ENCODE data around the gene GSG1L2. TPM values are rescaled to one million over a fixed set of nuclear protein-coding genes. Genes with fewer than 3 reads are reported as not detected.

Gene GSG1L2
- polyA plus RNA-seq, 1 experiment = not detected

DNA sequence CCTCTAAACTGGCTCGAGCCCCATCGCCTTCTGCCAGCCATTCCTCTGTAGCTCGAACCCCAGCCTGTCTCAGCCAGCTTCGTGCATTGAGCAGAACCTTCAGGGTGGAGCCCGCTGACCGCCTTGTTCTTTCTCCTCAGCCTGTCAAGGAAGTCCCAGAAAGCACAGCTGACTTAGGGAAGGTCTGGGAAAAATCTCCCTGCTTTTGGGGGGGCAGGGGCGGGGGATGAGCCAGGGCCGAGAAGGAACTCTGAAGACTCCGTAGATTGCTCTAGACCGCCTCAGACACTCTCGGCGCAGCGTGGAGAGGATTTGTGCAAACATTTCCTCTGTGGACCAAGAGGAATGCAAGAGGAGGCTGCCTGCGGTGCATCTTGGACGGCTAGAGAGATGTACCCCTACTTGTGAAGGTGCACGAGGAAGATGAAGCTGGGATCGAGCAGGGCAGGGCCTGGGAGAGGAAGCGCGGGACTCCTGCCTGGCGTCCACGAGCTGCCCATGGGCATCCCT, 3.8 kb upstream of the GSG1L2 start, which contains the start of gene GLP2R:
Gene GLP2R (plus strand): TSS at position 284 of the 510 bp plus-strand sequence. CDS start 140 bp downstream, at position 424.
- POLR2A ChIA-PET = no interaction called here
- no peak for DNase-seq (ENCODE audit: low read depth)
- CTCF ChIA-PET = no interaction called here
- Histone ChIP-seq H3K36me3 (ENCODE audit: control insufficient read depth, insufficient read depth, low read length) (no peaks in the 10 kb centered on the region), H3K4me3 (ENCODE audit: low read depth, low read length) (no peak within 1 kb of the TSS), H3K27me3 (ENCODE audit: control insufficient read depth, insufficient read depth, low read length) (no peaks in the 10 kb centered on the region)
- TF ChIP-seq, protein P1, sequence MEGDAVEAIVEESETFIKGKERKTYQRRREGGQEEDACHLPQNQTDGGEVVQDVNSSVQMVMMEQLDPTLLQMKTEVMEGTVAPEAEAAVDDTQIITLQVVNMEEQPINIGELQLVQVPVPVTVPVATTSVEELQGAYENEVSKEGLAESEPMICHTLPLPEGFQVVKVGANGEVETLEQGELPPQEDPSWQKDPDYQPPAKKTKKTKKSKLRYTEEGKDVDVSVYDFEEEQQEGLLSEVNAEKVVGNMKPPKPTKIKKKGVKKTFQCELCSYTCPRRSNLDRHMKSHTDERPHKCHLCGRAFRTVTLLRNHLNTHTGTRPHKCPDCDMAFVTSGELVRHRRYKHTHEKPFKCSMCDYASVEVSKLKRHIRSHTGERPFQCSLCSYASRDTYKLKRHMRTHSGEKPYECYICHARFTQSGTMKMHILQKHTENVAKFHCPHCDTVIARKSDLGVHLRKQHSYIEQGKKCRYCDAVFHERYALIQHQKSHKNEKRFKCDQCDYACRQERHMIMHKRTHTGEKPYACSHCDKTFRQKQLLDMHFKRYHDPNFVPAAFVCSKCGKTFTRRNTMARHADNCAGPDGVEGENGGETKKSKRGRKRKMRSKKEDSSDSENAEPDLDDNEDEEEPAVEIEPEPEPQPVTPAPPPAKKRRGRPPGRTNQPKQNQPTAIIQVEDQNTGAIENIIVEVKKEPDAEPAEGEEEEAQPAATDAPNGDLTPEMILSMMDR (IDR thresholded peaks at IDR 0.05; ENCODE audit: insufficient read depth, low read depth, low read length) = no peak

DNA sequence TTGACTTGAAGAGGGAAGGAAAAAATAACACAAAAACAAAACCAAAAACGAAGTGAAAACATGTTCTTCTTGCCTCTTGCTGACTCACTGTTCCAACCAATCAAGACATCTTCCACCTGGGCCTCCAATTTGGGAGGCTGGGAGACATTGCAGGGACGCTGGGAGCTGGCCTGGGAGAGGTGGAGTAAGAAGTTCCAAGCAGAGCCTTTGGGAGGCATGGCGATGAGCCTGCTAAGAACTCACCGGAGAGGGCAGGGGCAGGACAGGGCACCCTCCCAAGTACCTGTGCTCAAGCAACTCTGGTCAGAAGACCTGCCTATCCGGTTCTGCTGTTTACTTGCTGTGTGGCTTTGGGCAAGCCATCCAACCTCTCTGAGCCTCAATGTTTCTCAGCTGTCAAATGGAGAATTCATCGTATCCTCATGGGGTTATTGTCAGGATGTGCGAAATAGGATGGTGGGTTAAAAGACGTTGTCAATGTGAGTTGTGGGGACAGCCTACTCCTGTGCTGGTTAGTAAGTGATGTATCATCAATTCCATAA, 3.0 kb upstream of the GSG1L2 start:
- ChIA-PET POLR2A (no interaction called here), CTCF (no interaction called here)
- no peak for DNase-seq (ENCODE audit: low read depth)
- TF ChIP-seq, protein P1 (IDR thresholded peaks at IDR 0.05; ENCODE audit: insufficient read depth, low read depth, low read length) = no peak
- no peak overlapping the region for H3K4me3 ChIP-seq (ENCODE audit: low read depth, low read length)
- no peaks in the 10 kb centered on the region for H3K36me3 ChIP-seq (ENCODE audit: control insufficient read depth, insufficient read depth, low read length)
- no peaks in the 10 kb centered on the region for H3K27me3 ChIP-seq (ENCODE audit: control insufficient read depth, insufficient read depth, low read length)

DNA sequence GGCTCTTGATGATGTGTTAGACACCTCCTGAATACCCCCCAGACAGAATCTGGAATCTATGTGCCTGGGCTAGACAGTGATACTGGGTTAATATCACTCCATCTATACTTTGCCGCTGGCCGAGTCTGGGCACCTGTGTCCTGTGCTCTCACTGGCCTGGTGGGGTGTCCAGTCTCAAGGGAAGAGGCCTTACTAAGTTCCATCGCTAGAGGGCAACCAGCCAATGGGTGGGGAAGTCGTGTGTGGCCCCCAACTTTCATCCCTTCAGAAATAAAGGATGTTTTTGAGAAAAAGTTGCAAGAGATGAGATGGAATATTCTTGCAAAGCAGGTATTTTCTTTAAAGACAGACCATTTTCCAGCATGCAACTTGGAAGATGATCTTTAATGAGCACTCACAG, 2.2 kb upstream of the GSG1L2 start:
- ChIA-PET POLR2A (no interaction called here), CTCF (no interaction called here)
- no peaks in the 10 kb centered on the region for H3K36me3 ChIP-seq (ENCODE audit: control insufficient read depth, insufficient read depth, low read length)
- no peaks in the 10 kb centered on the region for H3K27me3 ChIP-seq (ENCODE audit: control insufficient read depth, insufficient read depth, low read length)
- TF ChIP-seq, protein P1 (IDR thresholded peaks at IDR 0.05; ENCODE audit: insufficient read depth, low read depth, low read length) = no peak
- DNase-seq (ENCODE audit: low read depth) = no peak
- H3K4me3 ChIP-seq (ENCODE audit: low read depth, low read length) = no peak overlapping the region

DNA sequence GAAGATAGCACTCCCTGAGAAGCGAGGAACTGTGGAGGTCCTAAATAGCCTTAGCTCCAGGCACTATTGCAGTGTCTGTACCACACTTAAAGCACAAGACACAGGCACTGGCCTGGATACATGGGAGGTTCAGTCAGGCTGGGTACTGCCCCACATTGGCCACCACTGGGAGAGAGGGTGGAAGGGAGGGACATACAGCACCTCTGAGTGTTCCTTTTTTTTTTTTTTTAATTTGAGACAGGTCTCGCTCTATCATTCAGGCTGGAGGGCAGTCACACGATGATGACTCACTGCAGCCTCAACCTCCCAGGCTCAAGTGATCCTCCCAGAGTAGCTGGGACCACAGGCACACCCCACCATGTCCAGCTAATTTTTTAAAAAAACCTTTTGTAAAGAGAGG, 1.4 kb downstream of the GSG1L2 start:
- Histone ChIP-seq H3K36me3 (ENCODE audit: control insufficient read depth, insufficient read depth, low read length) (no peaks in the 10 kb centered on the region), H3K27me3 (ENCODE audit: control insufficient read depth, insufficient read depth, low read length) (no peaks in the 10 kb centered on the region), H3K4me3 (ENCODE audit: low read depth, low read length) (no peak overlapping the region)
- ChIA-PET CTCF (interaction anchor here (1.4 kb wide), 1 partner anchor 11 kb away, joined by 4 read pairs; no protein-coding TSS in a partner anchor), POLR2A (no interaction called here)
- DNase-seq (ENCODE audit: low read depth) = no peak
- TF ChIP-seq, protein P1 (IDR thresholded peaks at IDR 0.05; ENCODE audit: insufficient read depth, low read depth, low read length) = no peak

DNA sequence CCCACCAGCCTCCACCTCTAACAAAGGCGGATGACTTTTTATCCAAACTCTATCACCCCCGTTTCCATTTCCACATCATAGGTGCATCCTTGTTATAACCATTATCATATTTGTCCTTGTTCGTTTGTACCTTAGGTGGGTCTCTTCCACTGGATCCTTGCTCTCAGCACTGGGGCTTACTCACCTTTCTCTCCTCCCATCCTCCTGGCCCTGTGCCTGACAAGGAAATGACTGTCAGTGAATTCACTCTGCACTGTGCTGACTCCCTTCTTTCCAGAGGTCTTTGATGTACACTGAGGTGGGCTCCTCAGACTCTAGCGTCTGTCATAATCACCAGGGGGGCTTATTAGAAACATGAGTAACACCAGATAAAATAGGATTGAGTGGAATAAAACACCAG, 3.1 kb downstream of the GSG1L2 start:
- CTCF ChIA-PET = no interaction called here
- Histone ChIP-seq H3K36me3 (ENCODE audit: control insufficient read depth, insufficient read depth, low read length) (no peaks in the 10 kb centered on the region), H3K4me3 (ENCODE audit: low read depth, low read length) (no peak overlapping the region), H3K27me3 (ENCODE audit: control insufficient read depth, insufficient read depth, low read length) (no peaks in the 10 kb centered on the region)
- TF ChIP-seq, protein P1 (IDR thresholded peaks at IDR 0.05; ENCODE audit: insufficient read depth, low read depth, low read length) = no peak
- DNase-seq (ENCODE audit: low read depth) = no peak
- POLR2A ChIA-PET = no interaction called here
